ENCODE results near the gene ASPDH. TPM values are rescaled to one million over a fixed set of nuclear protein-coding genes. Genes with fewer than 3 reads are reported as not detected.
A peak's percentile ranks its signal among the peaks of the same experiment; 100 is the strongest.

Gene ASPDH
- total and polyA plus RNA-seq, 2 of the 13 experiments (the other 11 are each of a cell fraction or from before 2014, with no cell fraction given), result 2.2 to 3.3 TPM

DNA sequence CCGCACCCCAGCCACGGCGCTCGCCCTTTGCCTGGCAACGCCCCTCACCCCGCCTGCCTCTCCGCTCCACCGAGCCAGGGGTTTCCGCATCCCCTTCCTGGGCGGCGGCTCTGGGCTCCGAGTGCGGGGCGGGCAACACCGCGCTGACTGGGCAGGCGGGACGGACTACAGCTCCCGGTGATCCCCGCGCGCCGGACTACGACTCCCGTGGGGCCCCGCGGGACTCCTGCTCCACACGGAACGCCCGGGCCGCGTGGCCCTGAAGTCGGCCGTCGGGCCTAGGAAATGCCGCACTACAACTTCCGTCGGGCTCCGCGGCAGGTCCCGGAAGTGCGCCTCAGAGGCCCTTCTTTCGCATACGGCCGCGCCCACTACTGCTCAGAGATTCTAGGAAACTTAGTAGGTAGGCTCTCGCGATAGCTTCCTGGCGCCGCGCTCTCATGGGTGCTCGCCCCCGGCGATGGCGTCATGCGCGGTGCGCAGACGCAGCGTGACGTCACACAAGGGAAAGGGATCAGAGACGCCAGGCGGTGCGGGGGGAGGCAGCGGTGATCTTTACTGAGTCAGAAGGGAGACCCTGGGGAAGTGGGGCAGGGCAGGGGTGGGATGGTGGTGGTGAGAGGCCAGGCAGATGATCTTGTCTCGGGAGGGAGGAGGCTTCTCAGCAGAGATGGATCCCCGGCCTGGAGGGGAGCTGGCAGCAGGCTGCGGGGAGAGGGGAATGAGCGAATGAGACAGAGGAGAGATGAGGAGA is 2.5 kb downstream of the ASPDH start, which contains the start of gene JOSD2 (continued):
- TF ChIP-seq ZNF674 (CRISPR knock-in tag; IDR thresholded peaks at IDR 0.05; ENCODE audit: low read depth) (no peak), MATR3 (CRISPR knock-in tag; IDR thresholded peaks at IDR 0.05) (no peak), KAT8 (CRISPR knock-in tag; IDR thresholded peaks at IDR 0.05) (peak; percentile 73), ZNF792 (CRISPR knock-in tag; IDR thresholded peaks at IDR 0.05) (no peak), ZNF547 (CRISPR knock-in tag; IDR thresholded peaks at IDR 0.05) (no peak), NONO (IDR thresholded peaks at IDR 0.05) (no peak), NONO (CRISPR knock-in tag; conservative IDR thresholded peaks at IDR 0.05) (peak; percentile 65; the same call in 1 of the 2 replicates), HNRNPK (IDR thresholded peaks at IDR 0.05; ENCODE audit: low read depth, low read length, poor library complexity, severe bottlenecking) (no peak), MAZ (IDR thresholded peaks at IDR 0.05; ENCODE audit: borderline replicate concordance, low read depth, low read length) (peak; percentile 74), MAZ (CRISPR knock-in tag; IDR thresholded peaks at IDR 0.05; ENCODE audit: low read depth) (no peak), ATAD3A (CRISPR knock-in tag; IDR thresholded peaks at IDR 0.05) (no peak)
- TF ChIP-seq, protein P1, sequence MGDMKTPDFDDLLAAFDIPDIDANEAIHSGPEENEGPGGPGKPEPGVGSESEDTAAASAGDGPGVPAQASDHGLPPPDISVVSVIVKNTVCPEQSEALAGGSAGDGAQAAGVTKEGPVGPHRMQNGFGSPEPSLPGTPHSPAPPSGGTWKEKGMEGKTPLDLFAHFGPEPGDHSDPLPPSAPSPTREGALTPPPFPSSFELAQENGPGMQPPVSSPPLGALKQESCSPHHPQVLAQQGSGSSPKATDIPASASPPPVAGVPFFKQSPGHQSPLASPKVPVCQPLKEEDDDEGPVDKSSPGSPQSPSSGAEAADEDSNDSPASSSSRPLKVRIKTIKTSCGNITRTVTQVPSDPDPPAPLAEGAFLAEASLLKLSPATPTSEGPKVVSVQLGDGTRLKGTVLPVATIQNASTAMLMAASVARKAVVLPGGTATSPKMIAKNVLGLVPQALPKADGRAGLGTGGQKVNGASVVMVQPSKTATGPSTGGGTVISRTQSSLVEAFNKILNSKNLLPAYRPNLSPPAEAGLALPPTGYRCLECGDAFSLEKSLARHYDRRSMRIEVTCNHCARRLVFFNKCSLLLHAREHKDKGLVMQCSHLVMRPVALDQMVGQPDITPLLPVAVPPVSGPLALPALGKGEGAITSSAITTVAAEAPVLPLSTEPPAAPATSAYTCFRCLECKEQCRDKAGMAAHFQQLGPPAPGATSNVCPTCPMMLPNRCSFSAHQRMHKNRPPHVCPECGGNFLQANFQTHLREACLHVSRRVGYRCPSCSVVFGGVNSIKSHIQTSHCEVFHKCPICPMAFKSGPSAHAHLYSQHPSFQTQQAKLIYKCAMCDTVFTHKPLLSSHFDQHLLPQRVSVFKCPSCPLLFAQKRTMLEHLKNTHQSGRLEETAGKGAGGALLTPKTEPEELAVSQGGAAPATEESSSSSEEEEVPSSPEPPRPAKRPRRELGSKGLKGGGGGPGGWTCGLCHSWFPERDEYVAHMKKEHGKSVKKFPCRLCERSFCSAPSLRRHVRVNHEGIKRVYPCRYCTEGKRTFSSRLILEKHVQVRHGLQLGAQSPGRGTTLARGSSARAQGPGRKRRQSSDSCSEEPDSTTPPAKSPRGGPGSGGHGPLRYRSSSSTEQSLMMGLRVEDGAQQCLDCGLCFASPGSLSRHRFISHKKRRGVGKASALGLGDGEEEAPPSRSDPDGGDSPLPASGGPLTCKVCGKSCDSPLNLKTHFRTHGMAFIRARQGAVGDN (CRISPR knock-in tag; IDR thresholded peaks at IDR 0.05), result peak; percentile 79
- TF ChIP-seq, protein P2, sequence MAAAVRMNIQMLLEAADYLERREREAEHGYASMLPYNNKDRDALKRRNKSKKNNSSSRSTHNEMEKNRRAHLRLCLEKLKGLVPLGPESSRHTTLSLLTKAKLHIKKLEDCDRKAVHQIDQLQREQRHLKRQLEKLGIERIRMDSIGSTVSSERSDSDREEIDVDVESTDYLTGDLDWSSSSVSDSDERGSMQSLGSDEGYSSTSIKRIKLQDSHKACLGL (CRISPR knock-in tag; IDR thresholded peaks at IDR 0.05), result peak; percentile 44; the same call in 1 of the 2 replicates
- TF ChIP-seq, protein P3, sequence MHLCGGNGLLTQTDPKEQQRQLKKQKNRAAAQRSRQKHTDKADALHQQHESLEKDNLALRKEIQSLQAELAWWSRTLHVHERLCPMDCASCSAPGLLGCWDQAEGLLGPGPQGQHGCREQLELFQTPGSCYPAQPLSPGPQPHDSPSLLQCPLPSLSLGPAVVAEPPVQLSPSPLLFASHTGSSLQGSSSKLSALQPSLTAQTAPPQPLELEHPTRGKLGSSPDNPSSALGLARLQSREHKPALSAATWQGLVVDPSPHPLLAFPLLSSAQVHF (CRISPR knock-in tag; IDR thresholded peaks at IDR 0.05), result no peak
- TF ChIP-seq, protein P4, sequence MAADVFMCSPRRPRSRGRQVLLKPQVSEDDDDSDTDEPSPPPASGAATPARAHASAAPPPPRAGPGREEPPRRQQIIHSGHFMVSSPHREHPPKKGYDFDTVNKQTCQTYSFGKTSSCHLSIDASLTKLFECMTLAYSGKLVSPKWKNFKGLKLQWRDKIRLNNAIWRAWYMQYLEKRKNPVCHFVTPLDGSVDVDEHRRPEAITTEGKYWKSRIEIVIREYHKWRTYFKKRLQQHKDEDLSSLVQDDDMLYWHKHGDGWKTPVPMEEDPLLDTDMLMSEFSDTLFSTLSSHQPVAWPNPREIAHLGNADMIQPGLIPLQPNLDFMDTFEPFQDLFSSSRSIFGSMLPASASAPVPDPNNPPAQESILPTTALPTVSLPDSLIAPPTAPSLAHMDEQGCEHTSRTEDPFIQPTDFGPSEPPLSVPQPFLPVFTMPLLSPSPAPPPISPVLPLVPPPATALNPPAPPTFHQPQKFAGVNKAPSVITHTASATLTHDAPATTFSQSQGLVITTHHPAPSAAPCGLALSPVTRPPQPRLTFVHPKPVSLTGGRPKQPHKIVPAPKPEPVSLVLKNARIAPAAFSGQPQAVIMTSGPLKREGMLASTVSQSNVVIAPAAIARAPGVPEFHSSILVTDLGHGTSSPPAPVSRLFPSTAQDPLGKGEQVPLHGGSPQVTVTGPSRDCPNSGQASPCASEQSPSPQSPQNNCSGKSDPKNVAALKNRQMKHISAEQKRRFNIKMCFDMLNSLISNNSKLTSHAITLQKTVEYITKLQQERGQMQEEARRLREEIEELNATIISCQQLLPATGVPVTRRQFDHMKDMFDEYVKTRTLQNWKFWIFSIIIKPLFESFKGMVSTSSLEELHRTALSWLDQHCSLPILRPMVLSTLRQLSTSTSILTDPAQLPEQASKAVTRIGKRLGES (CRISPR knock-in tag; IDR thresholded peaks at IDR 0.05; ENCODE audit: borderline replicate concordance), result no peak
- TF ChIP-seq, protein P5, sequence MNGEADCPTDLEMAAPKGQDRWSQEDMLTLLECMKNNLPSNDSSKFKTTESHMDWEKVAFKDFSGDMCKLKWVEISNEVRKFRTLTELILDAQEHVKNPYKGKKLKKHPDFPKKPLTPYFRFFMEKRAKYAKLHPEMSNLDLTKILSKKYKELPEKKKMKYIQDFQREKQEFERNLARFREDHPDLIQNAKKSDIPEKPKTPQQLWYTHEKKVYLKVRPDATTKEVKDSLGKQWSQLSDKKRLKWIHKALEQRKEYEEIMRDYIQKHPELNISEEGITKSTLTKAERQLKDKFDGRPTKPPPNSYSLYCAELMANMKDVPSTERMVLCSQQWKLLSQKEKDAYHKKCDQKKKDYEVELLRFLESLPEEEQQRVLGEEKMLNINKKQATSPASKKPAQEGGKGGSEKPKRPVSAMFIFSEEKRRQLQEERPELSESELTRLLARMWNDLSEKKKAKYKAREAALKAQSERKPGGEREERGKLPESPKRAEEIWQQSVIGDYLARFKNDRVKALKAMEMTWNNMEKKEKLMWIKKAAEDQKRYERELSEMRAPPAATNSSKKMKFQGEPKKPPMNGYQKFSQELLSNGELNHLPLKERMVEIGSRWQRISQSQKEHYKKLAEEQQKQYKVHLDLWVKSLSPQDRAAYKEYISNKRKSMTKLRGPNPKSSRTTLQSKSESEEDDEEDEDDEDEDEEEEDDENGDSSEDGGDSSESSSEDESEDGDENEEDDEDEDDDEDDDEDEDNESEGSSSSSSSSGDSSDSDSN (CRISPR knock-in tag; IDR thresholded peaks at IDR 0.05), result 0 out of 2 replicates have a peak, but pooled peaks have one; percentile 22
